ENCODE data around the gene ZNF446. TPM values are rescaled to one million over a fixed set of nuclear protein-coding genes. Genes with fewer than 3 reads are reported as not detected.

The ZNF446 gene
- 10 to 100 TPM; 16.2 to 20.9 (median 18.6) TPM for total RNA-seq
- polyA plus RNA-seq: 10 to 100 TPM in 1 of 2 donors, 1 to 10 TPM in 1; 1.9 to 24.9 TPM
- long read RNA-seq, donor 1, transcript ZNF446-203 (7 exons, 2,238 nt): major isoform, 19 of 142 reads
- long read RNA-seq, donor 1, transcript ZNF446-204 (2 exons, 997 nt): minor isoform, 9 of 142 reads
- long read RNA-seq, donor 1, partial matches to known transcripts: 33 of 142 reads
- long read RNA-seq, donor 1, other reads (novel, unspliced or antisense): 79 of 142 reads
- long read RNA-seq, donor 2: 0 reads
- long read RNA-seq, donor 3, transcript ZNF446-203 (7 exons, 2,238 nt): major isoform, 14 of 80 reads
- long read RNA-seq, donor 3, partial matches to known transcripts: 21 of 80 reads
- long read RNA-seq, donor 3, other reads (novel, unspliced or antisense): 42 of 80 reads

- intact Hi-C loops (cut with DNase I): no loop called here
- H3K36me3 ChIP-seq: no peaks in the 10 kb centered on the region
- H3K27me3 ChIP-seq: no peaks in the 10 kb centered on the region
- peak within 1 kb of the TSS; percentile 73 to 91 for H3K27ac ChIP-seq
- DNase-seq: peak; percentile 96 to 98 (median 97)
- TF ChIP-seq POLR2A (IDR thresholded peaks at IDR 0.05): peak; percentile 54
- peak; percentile 64 for TF ChIP-seq EP300 (IDR thresholded peaks at IDR 0.05)
- TF ChIP-seq CTCF (IDR thresholded peaks at IDR 0.05): peak in 1 of 3 donors; percentile 28
- H3K4me1 ChIP-seq (ENCODE audit: insufficient read depth): peaks cover 6% of the 10 kb centered on the region
- H3K9me3 ChIP-seq: no peaks in the 10 kb centered on the region
- H3K4me3 ChIP-seq: peak within 1 kb of the TSS; percentile 70
- WGBS, 3 donors: 0% methylated on average over 45 to 64 of the region's 64 CpGs
Observed at GRCh38 chr19:58475714-58476497, at the start of gene ZNF446. TSS of gene ZNF446 (plus strand) at chr19:58476352. CDS start at chr19:58477219, 867 bp downstream.

- 79 to 100% (median 85%) methylated on average over 1 of the region's 1 CpG for WGBS, 3 donors
- Histone ChIP-seq H3K36me3 (no peaks in the 10 kb centered on the region), H3K9me3 (peaks cover 12 to 47% of the 10 kb centered on the region in 2 donors), H3K4me1 (ENCODE audit: insufficient read depth) (no peaks in the 10 kb centered on the region), H3K4me3 (no peak overlapping the region), H3K27me3 (no peaks in the 10 kb centered on the region), H3K27ac (no peak overlapping the region)
- no peak for DNase-seq
- no peak for TF ChIP-seq POLR2A (IDR thresholded peaks at IDR 0.05)
- TF ChIP-seq CTCF (IDR thresholded peaks at IDR 0.05): no peak
- intact Hi-C loops (cut with DNase I): no loop called here
Observed at GRCh38 chr19:58428617-58429016, 47.5 kb upstream of the ZNF446 start.

GRCh38 chr19:58429745-58430144 is 46.4 kb upstream of the ZNF446 start:
- Histone ChIP-seq H3K4me3 (no peak overlapping the region), H3K27ac (no peak overlapping the region), H3K4me1 (ENCODE audit: insufficient read depth) (no peaks in the 10 kb centered on the region), H3K27me3 (no peaks in the 10 kb centered on the region), H3K9me3 (peaks cover 20 to 59% of the 10 kb centered on the region in 2 donors), H3K36me3 (no peaks in the 10 kb centered on the region)
- intact Hi-C loops (cut with DNase I): no loop called here
- no peak for DNase-seq
- TF ChIP-seq EP300 (IDR thresholded peaks at IDR 0.05) (no peak), POLR2A (IDR thresholded peaks at IDR 0.05) (no peak), CTCF (IDR thresholded peaks at IDR 0.05) (no peak)

- Histone ChIP-seq H3K9me3 (peaks cover 25 to 87% of the 10 kb centered on the region in 2 donors), H3K27me3 (no peaks in the 10 kb centered on the region), H3K4me1 (ENCODE audit: insufficient read depth) (peaks cover 2% of the 10 kb centered on the region), H3K4me3 (no peak overlapping the region), H3K36me3 (no peaks in the 10 kb centered on the region), H3K27ac (no peak overlapping the region)
- TF ChIP-seq CTCF (IDR thresholded peaks at IDR 0.05) (no peak), EP300 (IDR thresholded peaks at IDR 0.05) (no peak), POLR2A (IDR thresholded peaks at IDR 0.05) (no peak)
- WGBS, 3 donors: 95 to 100% (median 96%) methylated on average over 2 of the region's 2 CpGs
- no peak for DNase-seq
- intact Hi-C loops (cut with DNase I): no loop called here
Observed at GRCh38 chr19:58434217-58434616, 41.9 kb upstream of the ZNF446 start.
